ENCODE measurements around the gene TAF1A. TPM values are rescaled to one million over a fixed set of nuclear protein-coding genes. Genes with fewer than 3 reads are reported as not detected.

Gene TAF1A
- total RNA-seq, 1 experiment from 2014 or later = 21.4 TPM

DNA sequence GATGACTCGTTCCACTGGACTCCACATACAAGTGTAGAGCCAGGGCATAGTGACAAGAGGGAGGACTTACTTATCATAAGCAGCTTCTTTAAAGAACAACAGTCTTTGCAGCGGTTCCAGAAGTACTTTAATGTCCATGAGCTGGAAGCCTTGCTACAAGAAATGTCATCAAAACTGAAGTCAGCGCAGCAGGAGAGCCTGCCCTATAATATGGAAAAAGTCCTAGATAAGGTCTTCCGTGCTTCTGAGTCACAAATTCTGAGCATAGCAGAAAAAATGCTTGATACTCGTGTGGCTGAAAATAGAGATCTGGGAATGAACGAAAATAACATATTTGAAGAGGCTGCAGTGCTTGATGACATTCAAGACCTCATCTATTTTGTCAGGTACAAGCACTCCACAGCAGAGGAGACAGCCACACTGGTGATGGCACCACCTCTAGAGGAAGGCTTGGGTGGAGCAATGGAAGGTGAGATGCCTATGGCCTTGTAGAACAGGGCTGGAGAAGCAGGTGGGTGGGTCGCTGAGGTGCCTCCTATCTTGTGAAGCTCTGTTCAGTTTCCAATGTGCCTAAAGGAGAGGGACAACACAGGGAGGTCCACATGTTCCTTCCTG is 40.3 kb upstream of the TAF1A start:
- Histone ChIP-seq H3K9ac (ENCODE audit: low read length) (no peak overlapping the region), H3K9me3 (ENCODE audit: control insufficient read depth in 1 of 2, insufficient read depth in 1 of 2, low read depth in 1 of 2, low read length in 2 of 2) (no peaks in the 10 kb centered on the region), H2AFZ (ENCODE audit: low read depth, low read length, poor library complexity, severe bottlenecking) (no peak overlapping the region), H3K27ac (ENCODE audit: low read depth, low read length) (no peak overlapping the region), H3K9me2 (ENCODE audit: insufficient read depth) (no peaks in the 10 kb centered on the region), H3K36me3 (ENCODE audit: control insufficient read depth in 1 of 2, insufficient read depth in 2 of 2, low read length in 2 of 2) (peaks cover 7 to 24% of the 10 kb centered on the region in 2 experiments; a peak in 3 of 4 replicates), H3K27me3 (ENCODE audit: insufficient read depth, low read length) (no peaks in the 10 kb centered on the region), H4K20me1 (ENCODE audit: insufficient read depth) (no peaks in the 10 kb centered on the region), H3K79me2 (ENCODE audit: insufficient read depth, low read length) (no peaks in the 10 kb centered on the region), H3K4me2 (ENCODE audit: low read length) (no peak overlapping the region), H3K4me1 (ENCODE audit: control insufficient read depth in 1 of 2, insufficient read depth in 2 of 2, low read length in 2 of 2) (no peaks in the 10 kb centered on the region), H3K4me3 (replicated peaks in 1 of 2; ENCODE audit: low read depth in 1 of 2, low read length in 2 of 2) (no peak overlapping the region)
- ATAC-seq (no peak), DNase-seq (ENCODE audit: low read depth, low spot score) (no peak)
- ChIA-PET CTCF (no interaction called here), RAD21 (ENCODE audit: low non-redundant PET in 1 of 2, low total read pairs in 2 of 2, uncharacterized antibody in 2 of 2, unreplicated experiment in 2 of 2) (no interaction called here), POLR2A (no interaction called here)
- intact Hi-C loops (cut with micrococcal nuclease) = no loop called here
- no TSS peak for BruUV-seq (replicated peaks)
- TF ChIP-seq YY1 (IDR thresholded peaks at IDR 0.05; ENCODE audit: extremely low read depth, insufficient replicate concordance, low read depth, low read length) (no peak), SIN3A (IDR thresholded peaks at IDR 0.05; ENCODE audit: low read depth) (no peak), TCF7L2 (IDR thresholded peaks at IDR 0.05; ENCODE audit: borderline replicate concordance, extremely low read depth, insufficient read depth, insufficient read length) (no peak), CBX3 (IDR thresholded peaks at IDR 0.05; ENCODE audit: low read depth) (no peak), ZNF274 (IDR thresholded peaks at IDR 0.05; ENCODE audit: low read depth, low read length) (no peak), RAD21 (IDR thresholded peaks at IDR 0.05; ENCODE audit: low read depth) (no peak), EGR1 (IDR thresholded peaks at IDR 0.05; ENCODE audit: low read depth) (no peak), JUND (IDR thresholded peaks at IDR 0.05) (no peak), SRF (IDR thresholded peaks at IDR 0.05; ENCODE audit: low read depth) (no peak), FOSL1 (IDR thresholded peaks at IDR 0.05; ENCODE audit: low read depth) (no peak), SP1 (IDR thresholded peaks at IDR 0.05; ENCODE audit: low read depth) (no peak), CEBPB (IDR thresholded peaks at IDR 0.05; ENCODE audit: low read depth) (no peak), POLR2A (IDR thresholded peaks at IDR 0.05; ENCODE audit: borderline replicate concordance, extremely low read depth, insufficient read depth, insufficient read length) (no peak), ZFX (IDR thresholded peaks at IDR 0.05) (no peak), ELF1 (IDR thresholded peaks at IDR 0.05; ENCODE audit: borderline replicate concordance, low read depth) (no peak)
- TF ChIP-seq, protein P1, sequence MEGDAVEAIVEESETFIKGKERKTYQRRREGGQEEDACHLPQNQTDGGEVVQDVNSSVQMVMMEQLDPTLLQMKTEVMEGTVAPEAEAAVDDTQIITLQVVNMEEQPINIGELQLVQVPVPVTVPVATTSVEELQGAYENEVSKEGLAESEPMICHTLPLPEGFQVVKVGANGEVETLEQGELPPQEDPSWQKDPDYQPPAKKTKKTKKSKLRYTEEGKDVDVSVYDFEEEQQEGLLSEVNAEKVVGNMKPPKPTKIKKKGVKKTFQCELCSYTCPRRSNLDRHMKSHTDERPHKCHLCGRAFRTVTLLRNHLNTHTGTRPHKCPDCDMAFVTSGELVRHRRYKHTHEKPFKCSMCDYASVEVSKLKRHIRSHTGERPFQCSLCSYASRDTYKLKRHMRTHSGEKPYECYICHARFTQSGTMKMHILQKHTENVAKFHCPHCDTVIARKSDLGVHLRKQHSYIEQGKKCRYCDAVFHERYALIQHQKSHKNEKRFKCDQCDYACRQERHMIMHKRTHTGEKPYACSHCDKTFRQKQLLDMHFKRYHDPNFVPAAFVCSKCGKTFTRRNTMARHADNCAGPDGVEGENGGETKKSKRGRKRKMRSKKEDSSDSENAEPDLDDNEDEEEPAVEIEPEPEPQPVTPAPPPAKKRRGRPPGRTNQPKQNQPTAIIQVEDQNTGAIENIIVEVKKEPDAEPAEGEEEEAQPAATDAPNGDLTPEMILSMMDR (IDR thresholded peaks at IDR 0.05 in 2 of 3, conservative IDR thresholded peaks at IDR 0.05 in 1 of 3; ENCODE audit: borderline replicate concordance in 1 of 3, insufficient read depth in 1 of 3, low read depth in 2 of 3, low read length in 2 of 3) = no peak
- TF ChIP-seq, protein P2, sequence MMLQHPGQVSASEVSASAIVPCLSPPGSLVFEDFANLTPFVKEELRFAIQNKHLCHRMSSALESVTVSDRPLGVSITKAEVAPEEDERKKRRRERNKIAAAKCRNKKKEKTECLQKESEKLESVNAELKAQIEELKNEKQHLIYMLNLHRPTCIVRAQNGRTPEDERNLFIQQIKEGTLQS (IDR thresholded peaks at IDR 0.05) = no peak
- TF ChIP-seq, protein P3, sequence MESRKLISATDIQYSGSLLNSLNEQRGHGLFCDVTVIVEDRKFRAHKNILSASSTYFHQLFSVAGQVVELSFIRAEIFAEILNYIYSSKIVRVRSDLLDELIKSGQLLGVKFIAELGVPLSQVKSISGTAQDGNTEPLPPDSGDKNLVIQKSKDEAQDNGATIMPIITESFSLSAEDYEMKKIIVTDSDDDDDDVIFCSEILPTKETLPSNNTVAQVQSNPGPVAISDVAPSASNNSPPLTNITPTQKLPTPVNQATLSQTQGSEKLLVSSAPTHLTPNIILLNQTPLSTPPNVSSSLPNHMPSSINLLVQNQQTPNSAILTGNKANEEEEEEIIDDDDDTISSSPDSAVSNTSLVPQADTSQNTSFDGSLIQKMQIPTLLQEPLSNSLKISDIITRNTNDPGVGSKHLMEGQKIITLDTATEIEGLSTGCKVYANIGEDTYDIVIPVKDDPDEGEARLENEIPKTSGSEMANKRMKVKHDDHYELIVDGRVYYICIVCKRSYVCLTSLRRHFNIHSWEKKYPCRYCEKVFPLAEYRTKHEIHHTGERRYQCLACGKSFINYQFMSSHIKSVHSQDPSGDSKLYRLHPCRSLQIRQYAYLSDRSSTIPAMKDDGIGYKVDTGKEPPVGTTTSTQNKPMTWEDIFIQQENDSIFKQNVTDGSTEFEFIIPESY (IDR thresholded peaks at IDR 0.05; ENCODE audit: extremely low read depth, insufficient replicate concordance, low read length) = no peak
- TF ChIP-seq, protein P4, sequence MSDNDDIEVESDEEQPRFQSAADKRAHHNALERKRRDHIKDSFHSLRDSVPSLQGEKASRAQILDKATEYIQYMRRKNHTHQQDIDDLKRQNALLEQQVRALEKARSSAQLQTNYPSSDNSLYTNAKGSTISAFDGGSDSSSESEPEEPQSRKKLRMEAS (IDR thresholded peaks at IDR 0.05) = no peak
- TF ChIP-seq, protein P5, sequence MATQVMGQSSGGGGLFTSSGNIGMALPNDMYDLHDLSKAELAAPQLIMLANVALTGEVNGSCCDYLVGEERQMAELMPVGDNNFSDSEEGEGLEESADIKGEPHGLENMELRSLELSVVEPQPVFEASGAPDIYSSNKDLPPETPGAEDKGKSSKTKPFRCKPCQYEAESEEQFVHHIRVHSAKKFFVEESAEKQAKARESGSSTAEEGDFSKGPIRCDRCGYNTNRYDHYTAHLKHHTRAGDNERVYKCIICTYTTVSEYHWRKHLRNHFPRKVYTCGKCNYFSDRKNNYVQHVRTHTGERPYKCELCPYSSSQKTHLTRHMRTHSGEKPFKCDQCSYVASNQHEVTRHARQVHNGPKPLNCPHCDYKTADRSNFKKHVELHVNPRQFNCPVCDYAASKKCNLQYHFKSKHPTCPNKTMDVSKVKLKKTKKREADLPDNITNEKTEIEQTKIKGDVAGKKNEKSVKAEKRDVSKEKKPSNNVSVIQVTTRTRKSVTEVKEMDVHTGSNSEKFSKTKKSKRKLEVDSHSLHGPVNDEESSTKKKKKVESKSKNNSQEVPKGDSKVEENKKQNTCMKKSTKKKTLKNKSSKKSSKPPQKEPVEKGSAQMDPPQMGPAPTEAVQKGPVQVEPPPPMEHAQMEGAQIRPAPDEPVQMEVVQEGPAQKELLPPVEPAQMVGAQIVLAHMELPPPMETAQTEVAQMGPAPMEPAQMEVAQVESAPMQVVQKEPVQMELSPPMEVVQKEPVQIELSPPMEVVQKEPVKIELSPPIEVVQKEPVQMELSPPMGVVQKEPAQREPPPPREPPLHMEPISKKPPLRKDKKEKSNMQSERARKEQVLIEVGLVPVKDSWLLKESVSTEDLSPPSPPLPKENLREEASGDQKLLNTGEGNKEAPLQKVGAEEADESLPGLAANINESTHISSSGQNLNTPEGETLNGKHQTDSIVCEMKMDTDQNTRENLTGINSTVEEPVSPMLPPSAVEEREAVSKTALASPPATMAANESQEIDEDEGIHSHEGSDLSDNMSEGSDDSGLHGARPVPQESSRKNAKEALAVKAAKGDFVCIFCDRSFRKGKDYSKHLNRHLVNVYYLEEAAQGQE (IDR thresholded peaks at IDR 0.05; ENCODE audit: low read depth) = no peak

All from HCT116 (cell line).